IMR-90 (cell line): Measurements from ENCODE around the gene NHLRC2.
"Not testable (repeated sequence)": the region's sequence is repeated elsewhere in the genome, so short reads cannot be mapped to it uniquely, and the experiment has no call there.

Source experiments
- CEBPB ChIP-seq: IDR thresholded peaks from 2 replicates; pipeline ENCODE4 v1.6.1; 2012; ENCODE audit warnings: low read depth, low read length, improper control_type of control experiment
- MAFK ChIP-seq: IDR thresholded peaks from 2 replicates; pipeline ENCODE4 v1.6.1; 2012; ENCODE audit warnings: low read depth, low read length, improper control_type of control experiment
- MXI1 ChIP-seq: IDR thresholded peaks from 2 replicates; pipeline ENCODE4 v1.6.1; 2012; ENCODE audit warnings: low read depth, mild to moderate bottlenecking, low read length, moderate library complexity, borderline replicate concordance
- POLR2A ChIP-seq: IDR thresholded peaks from 2 replicates; pipeline ENCODE4 v1.6.1; 2012; ENCODE audit warnings: mild to moderate bottlenecking, low read depth, low read length
- RAD21 ChIP-seq: IDR thresholded peaks from 2 replicates; pipeline ENCODE4 v1.6.1; 2012; ENCODE audit warnings: low read length, improper control_type of control experiment
- RFX5 ChIP-seq: IDR thresholded peaks from 2 replicates; pipeline ENCODE4 v1.8.0; 2012; ENCODE audit warnings: low read depth, mild to moderate bottlenecking, low read length, moderate library complexity
- USF2 ChIP-seq: fragments of 150-350 bp; IDR thresholded peaks from 2 replicates; pipeline ENCODE4 v1.6.1; 2017; ENCODE audit warnings: mild to moderate bottlenecking, antibody characterized with exemption, low read length, low read depth
- TF ChIP-seq, protein P1 (sequence below): conservative IDR thresholded peaks from 2 replicates; pipeline ENCODE4 v1.5.1; 2012; ENCODE audit warnings: mild to moderate bottlenecking, low read depth, low read length, improper control_type of control experiment
- TF ChIP-seq, protein P2 (sequence below): fragments of 150-350 bp; IDR thresholded peaks from 2 replicates; pipeline ENCODE4 v1.6.1; 2016; ENCODE audit warnings: low read depth, mild to moderate bottlenecking, low read length, moderate library complexity, borderline replicate concordance

DNA sequence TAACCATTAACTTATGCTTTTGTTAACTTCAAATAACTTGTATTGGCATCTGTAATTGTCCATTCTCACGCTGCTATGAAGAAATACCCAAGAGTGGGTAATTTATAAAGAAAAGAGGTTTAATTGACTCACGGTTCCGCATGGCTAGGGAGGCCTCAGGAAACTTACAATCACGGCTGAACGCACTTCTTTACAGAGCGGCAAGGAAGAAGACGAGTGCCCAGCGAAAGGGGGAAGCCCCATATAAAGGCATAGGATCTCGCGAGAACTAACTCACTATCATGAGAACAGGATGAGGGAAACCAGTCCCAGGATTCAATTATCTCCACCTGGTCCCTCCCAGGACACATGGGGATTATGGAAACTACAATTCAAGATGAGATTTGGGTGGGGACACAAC, 25.9 kb upstream of the NHLRC2 start:
- TF ChIP-seq, protein P1, sequence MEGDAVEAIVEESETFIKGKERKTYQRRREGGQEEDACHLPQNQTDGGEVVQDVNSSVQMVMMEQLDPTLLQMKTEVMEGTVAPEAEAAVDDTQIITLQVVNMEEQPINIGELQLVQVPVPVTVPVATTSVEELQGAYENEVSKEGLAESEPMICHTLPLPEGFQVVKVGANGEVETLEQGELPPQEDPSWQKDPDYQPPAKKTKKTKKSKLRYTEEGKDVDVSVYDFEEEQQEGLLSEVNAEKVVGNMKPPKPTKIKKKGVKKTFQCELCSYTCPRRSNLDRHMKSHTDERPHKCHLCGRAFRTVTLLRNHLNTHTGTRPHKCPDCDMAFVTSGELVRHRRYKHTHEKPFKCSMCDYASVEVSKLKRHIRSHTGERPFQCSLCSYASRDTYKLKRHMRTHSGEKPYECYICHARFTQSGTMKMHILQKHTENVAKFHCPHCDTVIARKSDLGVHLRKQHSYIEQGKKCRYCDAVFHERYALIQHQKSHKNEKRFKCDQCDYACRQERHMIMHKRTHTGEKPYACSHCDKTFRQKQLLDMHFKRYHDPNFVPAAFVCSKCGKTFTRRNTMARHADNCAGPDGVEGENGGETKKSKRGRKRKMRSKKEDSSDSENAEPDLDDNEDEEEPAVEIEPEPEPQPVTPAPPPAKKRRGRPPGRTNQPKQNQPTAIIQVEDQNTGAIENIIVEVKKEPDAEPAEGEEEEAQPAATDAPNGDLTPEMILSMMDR = not testable (repeated sequence)
- not testable (repeated sequence) for TF ChIP-seq MXI1, POLR2A, MAFK, RAD21, RFX5, USF2, CEBPB
- TF ChIP-seq, protein P2, sequence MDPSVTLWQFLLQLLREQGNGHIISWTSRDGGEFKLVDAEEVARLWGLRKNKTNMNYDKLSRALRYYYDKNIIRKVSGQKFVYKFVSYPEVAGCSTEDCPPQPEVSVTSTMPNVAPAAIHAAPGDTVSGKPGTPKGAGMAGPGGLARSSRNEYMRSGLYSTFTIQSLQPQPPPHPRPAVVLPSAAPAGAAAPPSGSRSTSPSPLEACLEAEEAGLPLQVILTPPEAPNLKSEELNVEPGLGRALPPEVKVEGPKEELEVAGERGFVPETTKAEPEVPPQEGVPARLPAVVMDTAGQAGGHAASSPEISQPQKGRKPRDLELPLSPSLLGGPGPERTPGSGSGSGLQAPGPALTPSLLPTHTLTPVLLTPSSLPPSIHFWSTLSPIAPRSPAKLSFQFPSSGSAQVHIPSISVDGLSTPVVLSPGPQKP = not testable (repeated sequence)
